K562 (cell line): Measurements from ENCODE around the gene FAM120AOS. TPM values are rescaled to one million over a fixed set of nuclear protein-coding genes. Genes with fewer than 3 reads are reported as not detected.

Experiments
- ATAC-seq: fragments of 200-7000 bp; cut with Tn5 transposase; 3 replicates; pipeline ENCODE4 v1.9.1; 2020; ENCODE audit warnings: moderate library complexity
- BruUV-seq: library from RNA; stranded (reverse); fragments of 400-500 nt; replicated peaks from 2 replicates; lab custom pipeline; 2021; lab: Mats Ljungman, UMichigan
- CTCF ChIA-PET: fragments of 300-600 bp; formaldehyde crosslinking; extraction: SDS; loops from one replicate; lab custom pipeline; 2021; ENCODE audit warnings: low intra/inter-chr PET ratio; lab: Yijun Ruan, JAX
- POLR2A ChIA-PET: fragments of 300-600, 350-650 bp; sonication (Branson Sonifier 250); formaldehyde crosslinking; extraction: SDS; loops from one replicate; lab custom pipeline; 2021; ENCODE audit warnings: antibody characterized with exemption, inconsistent platforms; lab: Yijun Ruan, JAX
- DNase-seq, 4 experiments: peaks; one replicate each; pipeline versions ENCODE4 v3.0.0 to v3.0.0-alpha.2; 2011 to 2018; ENCODE audit warnings: low spot score in 3 of 4, mixed read lengths in 3 of 4; ENCODE audit errors: extremely low read depth in 1 of 4
- FAIRE-seq: peaks from 2 replicates; lab custom pipeline; 2011; peaks lifted over from hg19 to GRCh38; lab: Jason Lieb, UNC
- H2AFZ ChIP-seq: 2 replicates; pipeline ENCODE4 v1.6.0; 2011; ENCODE audit warnings: low read depth, low read length, control low read depth, inconsistent platforms
- H3K27ac ChIP-seq: fragments of 200-600 bp; 3 replicates; pipeline ENCODE4 v1.8.0; 2011; ENCODE audit warnings: low read depth, mild to moderate bottlenecking, control low read depth, inconsistent platforms, low read length, moderate library complexity, mixed read lengths; ENCODE audit errors: extremely low read depth
- H3K27me3 ChIP-seq, 2 experiments: fragments of 300-600 bp in 1 of 2; 2 replicates in 1 of 2; 3 replicates in 1 of 2; pipeline versions ENCODE4 v1.6.0 to v1.8.0; 2011; ENCODE audit warnings: inconsistent platforms in 2 of 2, low read length in 2 of 2, mild to moderate bottlenecking in 1 of 2, mixed read lengths in 1 of 2, moderate library complexity in 1 of 2; ENCODE audit not compliant: control insufficient read depth in 2 of 2, insufficient read depth in 2 of 2
- H3K36me3 ChIP-seq: fragments of 300-600 bp; 3 replicates; pipeline ENCODE4 v1.8.0; 2011; ENCODE audit warnings: mild to moderate bottlenecking, low read length, inconsistent platforms; ENCODE audit not compliant: control insufficient read depth, insufficient read depth
- H3K4me1 ChIP-seq, 2 experiments: fragments of 200-600 bp in 1 of 2; replicated peaks in 1 of 2; 2 replicates in 1 of 2; 3 replicates in 1 of 2; pipeline versions ENCODE4 v1.5.1 to v1.8.0; 2011; ENCODE audit warnings: inconsistent platforms in 2 of 2, low read length in 2 of 2, mild to moderate bottlenecking in 1 of 2, mixed read lengths in 1 of 2, moderate library complexity in 1 of 2; ENCODE audit not compliant: control insufficient read depth in 2 of 2, insufficient read depth in 2 of 2
- H3K4me2 ChIP-seq: 2 replicates; pipeline ENCODE4 v1.6.1; 2011; ENCODE audit warnings: low read length, control low read depth, inconsistent platforms, mixed read lengths; ENCODE audit not compliant: insufficient read depth
- H3K4me3 ChIP-seq: fragments of 200-600 bp; sonication (generic), shearing (Covaris generic); 2 replicates; pipeline ENCODE4 v1.5.1; 2016; ENCODE audit warnings: control low read depth, inconsistent platforms
- H3K79me2 ChIP-seq: fragments of 200-600 bp; 3 replicates; pipeline ENCODE4 v1.8.0; 2011; ENCODE audit warnings: low read length, inconsistent platforms; ENCODE audit not compliant: control insufficient read depth, insufficient read depth
- H3K9ac ChIP-seq, 2 experiments: 2 replicates each; pipeline versions ENCODE4 v1.6.0 to v1.6.1; 2011; ENCODE audit warnings: low read depth in 2 of 2, low read length in 2 of 2, control low read depth in 1 of 2, inconsistent platforms in 1 of 2, mild to moderate bottlenecking in 1 of 2, mixed read lengths in 1 of 2; ENCODE audit not compliant: insufficient read depth in 1 of 2
- H3K9me1 ChIP-seq: one replicate; pipeline ENCODE4 v1.6.0; 2011; ENCODE audit warnings: inconsistent platforms, mild to moderate bottlenecking, low read length, moderate library complexity; ENCODE audit not compliant: control insufficient read depth, insufficient read depth
- H3K9me3 ChIP-seq: replicated peaks from 2 replicates; pipeline ENCODE4 v1.5.1; 2011; ENCODE audit warnings: low read depth, low read length, inconsistent platforms; ENCODE audit not compliant: control insufficient read depth, insufficient read depth
- H4K20me1 ChIP-seq: replicated peaks from 2 replicates; pipeline ENCODE4 v1.6.1; 2011; ENCODE audit warnings: low read length, inconsistent platforms, mixed read lengths; ENCODE audit not compliant: control insufficient read depth, insufficient read depth
- KDM5B ChIP-seq: fragments of 200-600 bp; sonication (generic); IDR thresholded peaks from 2 replicates; pipeline ENCODE4 v1.6.1; 2012; ENCODE audit warnings: low read depth, mild to moderate bottlenecking, moderate library complexity, low read length, control low read depth, inconsistent platforms; ENCODE audit not compliant: insufficient replicate concordance
- NCOA1 ChIP-seq: fragments of 450-650 bp; IDR thresholded peaks from 2 replicates; pipeline ENCODE4 v1.6.1; 2016; ENCODE audit warnings: low read depth
- NFATC3 ChIP-seq: fragments of 450-650 bp; IDR thresholded peaks from 2 replicates; pipeline ENCODE4 v1.6.1; 2017; ENCODE audit warnings: mild to moderate bottlenecking
- NR2C2 ChIP-seq, 2 experiments: fragments of 200-800 bp in 1 of 2; sonication (Bioruptor generic) in 1 of 2; sonication (generic) in 1 of 2; formaldehyde crosslinking in 1 of 2; IDR thresholded peaks; 2 replicates each; pipeline versions ENCODE4 v1.6.1 to v1.8.0; 2016 to 2022; ENCODE audit warnings: mild to moderate bottlenecking in 1 of 2, missing compliant biosample characterization in 1 of 2, missing genetic modification characterization in 1 of 2, missing genetic modification reagents in 1 of 2
- U2AF2 ChIP-seq: fragments of 200-400 bp; formaldehyde crosslinking; optimal IDR thresholded peaks from 2 replicates; pipeline ENCODE3; 2017; ENCODE audit warnings: low read depth, mild to moderate bottlenecking, low read length
- WGBS: fragments of 100-300 bp; shearing (Covaris generic); methylation state at CpG from one replicate; pipeline ENCODE4 v1.1.6; 2016; ENCODE audit warnings: low coverage, mixed read lengths; ENCODE audit not compliant: insufficient coverage; ENCODE audit errors: missing lambda C conversion rate; 5-methylcytosine and 5-hydroxymethylcytosine counted together
- in situ Hi-C: fragments of 300-500 bp; cut with MboI; formaldehyde crosslinking; loops from 4 replicates; pipeline ENCODE4 v1.15.0; 2018; ENCODE audit warnings: inconsistent platforms, mixed read lengths
- intact Hi-C: fragments of 100-400 bp; cut with micrococcal nuclease; formaldehyde crosslinking; loops from 2 replicates; pipeline ENCODE4 v1.14.2; 2022
- polyA plus RNA-seq, 8 experiments: library from polyadenylated mRNA; depleted of rRNA in 4 of 8; stranded (reverse) in 5 of 8; unstranded in 3 of 8; fragments of >200 nt; fragmentation: Nextera tagmentation in 2 of 8; fragmentation: Illumina TruSeq in 1 of 8; extraction: Ambion mirVana in 2 of 8; extraction: Trizol in 1 of 8; gene quantifications; 2 replicates each; pipeline versions ENCODE4 v1.2.1 to v1.2.3, GENCODE V29; 2011 to 2014; ENCODE audit warnings: inconsistent platforms in 1 of 8, missing spikeins in 1 of 8
- total RNA-seq, 7 experiments: library from RNA; depleted of rRNA in 6 of 7; stranded (reverse); fragments of >200 nt in 6 of 7; fragmentation: Illumina TruSeq in 2 of 7; extraction: Trizol in 2 of 7; gene quantifications; 2 replicates each; pipeline versions ENCODE4 v1.2.1 to v1.2.3, GENCODE V29; 2011 to 2021; ENCODE audit warnings: low replicate concordance in 1 of 7
- TF ChIP-seq, protein P1 (sequence below), 2 experiments: fragments of 450-650 bp in 1 of 2; sonication (generic) in 1 of 2; formaldehyde crosslinking; conservative IDR thresholded peaks; 2 replicates each; pipeline versions ENCODE4 v1.4.0 to v1.8.1; 2020 to 2022; ENCODE audit warnings: mild to moderate bottlenecking in 1 of 2, missing genetic modification reagents in 1 of 2
- TF ChIP-seq, protein P2 (sequence below): sonication (generic); formaldehyde crosslinking; IDR thresholded peaks from 2 replicates; pipeline ENCODE4 v1.8.1; 2023; ENCODE audit warnings: missing genetic modification reagents, mild to moderate bottlenecking, borderline replicate concordance
- TF ChIP-seq, protein P3 (sequence below): fragments of 450-650 bp; IDR thresholded peaks from one replicate; pipeline ENCODE4 v1.6.1; 2018; ENCODE audit warnings: mild to moderate bottlenecking, moderate library complexity; ENCODE audit not compliant: partially characterized antibody

FAM120AOS gene
- total and polyA plus RNA-seq, 9 of the 15 experiments (the other 6 are each of a cell fraction or from before 2014, with no cell fraction given) = 18.8 to 53.4 (median 41.4) TPM

DNA sequence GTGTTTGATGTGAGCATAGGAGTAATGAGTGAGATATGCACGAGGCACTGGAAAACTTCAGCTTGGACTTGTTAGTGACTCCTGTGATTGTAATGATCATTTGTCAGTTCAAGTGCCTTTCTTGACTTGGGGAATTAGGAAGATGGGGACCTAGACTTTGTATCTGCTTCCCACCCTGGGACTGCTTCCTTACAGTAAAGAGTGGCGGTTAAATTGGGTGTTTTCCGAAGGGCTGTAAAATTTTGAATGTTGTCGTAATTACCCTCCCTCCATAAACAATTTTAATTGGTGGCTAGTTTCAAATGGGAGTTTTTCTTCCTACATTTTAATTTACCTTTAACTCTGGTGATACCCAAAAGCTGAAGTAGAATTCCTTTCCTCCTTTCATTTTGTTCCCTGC is 23.5 kb upstream of the FAM120AOS start:
- CTCF ChIA-PET = no interaction called here
- no peak overlapping the region for H3K27ac ChIP-seq
- FAIRE-seq = no peak

More for the DNA sequence above, 23.5 kb upstream of the FAM120AOS start:
- no peak overlapping the region for H3K4me3 ChIP-seq
- no peaks in the 10 kb centered on the region; a peak in 1 of 5 replicates for H3K4me1 ChIP-seq
- H3K9ac ChIP-seq = no peak overlapping the region
- in situ Hi-C loops (no loop called here), intact Hi-C loops (no loop called here)
- no peaks in the 10 kb centered on the region for H3K9me1 ChIP-seq
- ATAC-seq = no peak
- H3K36me3 ChIP-seq = peaks cover 77% of the 10 kb centered on the region
- no peaks in the 10 kb centered on the region for H4K20me1 ChIP-seq
- TF ChIP-seq U2AF2 (no peak), NR2C2 (CRISPR knock-in tag; IDR thresholded peaks at IDR 0.05) (no peak), NR2C2 (tag; IDR thresholded peaks at IDR 0.05) (no peak), NFATC3 (no peak), KDM5B (no peak), NCOA1 (no peak)
- TF ChIP-seq, protein P1, sequence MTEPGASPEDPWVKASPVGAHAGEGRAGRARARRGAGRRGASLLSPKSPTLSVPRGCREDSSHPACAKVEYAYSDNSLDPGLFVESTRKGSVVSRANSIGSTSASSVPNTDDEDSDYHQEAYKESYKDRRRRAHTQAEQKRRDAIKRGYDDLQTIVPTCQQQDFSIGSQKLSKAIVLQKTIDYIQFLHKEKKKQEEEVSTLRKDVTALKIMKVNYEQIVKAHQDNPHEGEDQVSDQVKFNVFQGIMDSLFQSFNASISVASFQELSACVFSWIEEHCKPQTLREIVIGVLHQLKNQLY (CRISPR knock-in tag; conservative IDR thresholded peaks at IDR 0.05) = no peak
- TF ChIP-seq, protein P2, sequence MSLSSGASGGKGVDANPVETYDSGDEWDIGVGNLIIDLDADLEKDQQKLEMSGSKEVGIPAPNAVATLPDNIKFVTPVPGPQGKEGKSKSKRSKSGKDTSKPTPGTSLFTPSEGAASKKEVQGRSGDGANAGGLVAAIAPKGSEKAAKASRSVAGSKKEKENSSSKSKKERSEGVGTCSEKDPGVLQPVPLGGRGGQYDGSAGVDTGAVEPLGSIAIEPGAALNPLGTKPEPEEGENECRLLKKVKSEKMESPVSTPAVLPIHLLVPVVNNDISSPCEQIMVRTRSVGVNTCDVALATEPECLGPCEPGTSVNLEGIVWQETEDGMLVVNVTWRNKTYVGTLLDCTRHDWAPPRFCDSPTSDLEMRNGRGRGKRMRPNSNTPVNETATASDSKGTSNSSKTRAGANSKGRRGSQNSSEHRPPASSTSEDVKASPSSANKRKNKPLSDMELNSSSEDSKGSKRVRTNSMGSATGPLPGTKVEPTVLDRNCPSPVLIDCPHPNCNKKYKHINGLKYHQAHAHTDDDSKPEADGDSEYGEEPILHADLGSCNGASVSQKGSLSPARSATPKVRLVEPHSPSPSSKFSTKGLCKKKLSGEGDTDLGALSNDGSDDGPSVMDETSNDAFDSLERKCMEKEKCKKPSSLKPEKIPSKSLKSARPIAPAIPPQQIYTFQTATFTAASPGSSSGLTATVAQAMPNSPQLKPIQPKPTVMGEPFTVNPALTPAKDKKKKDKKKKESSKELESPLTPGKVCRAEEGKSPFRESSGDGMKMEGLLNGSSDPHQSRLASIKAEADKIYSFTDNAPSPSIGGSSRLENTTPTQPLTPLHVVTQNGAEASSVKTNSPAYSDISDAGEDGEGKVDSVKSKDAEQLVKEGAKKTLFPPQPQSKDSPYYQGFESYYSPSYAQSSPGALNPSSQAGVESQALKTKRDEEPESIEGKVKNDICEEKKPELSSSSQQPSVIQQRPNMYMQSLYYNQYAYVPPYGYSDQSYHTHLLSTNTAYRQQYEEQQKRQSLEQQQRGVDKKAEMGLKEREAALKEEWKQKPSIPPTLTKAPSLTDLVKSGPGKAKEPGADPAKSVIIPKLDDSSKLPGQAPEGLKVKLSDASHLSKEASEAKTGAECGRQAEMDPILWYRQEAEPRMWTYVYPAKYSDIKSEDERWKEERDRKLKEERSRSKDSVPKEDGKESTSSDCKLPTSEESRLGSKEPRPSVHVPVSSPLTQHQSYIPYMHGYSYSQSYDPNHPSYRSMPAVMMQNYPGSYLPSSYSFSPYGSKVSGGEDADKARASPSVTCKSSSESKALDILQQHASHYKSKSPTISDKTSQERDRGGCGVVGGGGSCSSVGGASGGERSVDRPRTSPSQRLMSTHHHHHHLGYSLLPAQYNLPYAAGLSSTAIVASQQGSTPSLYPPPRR = no peak
- TF ChIP-seq, protein P3, sequence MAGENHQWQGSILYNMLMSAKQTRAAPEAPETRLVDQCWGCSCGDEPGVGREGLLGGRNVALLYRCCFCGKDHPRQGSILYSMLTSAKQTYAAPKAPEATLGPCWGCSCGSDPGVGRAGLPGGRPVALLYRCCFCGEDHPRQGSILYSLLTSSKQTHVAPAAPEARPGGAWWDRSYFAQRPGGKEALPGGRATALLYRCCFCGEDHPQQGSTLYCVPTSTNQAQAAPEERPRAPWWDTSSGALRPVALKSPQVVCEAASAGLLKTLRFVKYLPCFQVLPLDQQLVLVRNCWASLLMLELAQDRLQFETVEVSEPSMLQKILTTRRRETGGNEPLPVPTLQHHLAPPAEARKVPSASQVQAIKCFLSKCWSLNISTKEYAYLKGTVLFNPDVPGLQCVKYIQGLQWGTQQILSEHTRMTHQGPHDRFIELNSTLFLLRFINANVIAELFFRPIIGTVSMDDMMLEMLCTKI = no peak
- H3K27me3 ChIP-seq = no peaks in the 10 kb centered on the region
- H3K79me2 ChIP-seq = peaks cover 82% of the 10 kb centered on the region
- DNase-seq = no peak
- no TSS peak for BruUV-seq
- no peak overlapping the region for H3K4me2 ChIP-seq
- 96% methylated on average over 4 of the region's 4 CpGs for WGBS
- H2AFZ ChIP-seq = no peak overlapping the region
- POLR2A ChIA-PET = interaction anchor here (1.3 kb wide), 1 partner anchor 10 kb away, joined by 4 read pairs; no protein-coding TSS in a partner anchor
- H3K9me3 ChIP-seq = no peaks in the 10 kb centered on the region
